NCI-H146 treated with DMSO at 0.1 percent for 48 hours (cell line): ENCODE measurements around the gene RAD23B.
"Not testable (repeated sequence)": the region's sequence is repeated elsewhere in the genome, so short reads cannot be mapped to it uniquely, and the experiment has no call there.

ENCODE experiments used
- DNase-seq: peaks from one replicate; lab custom pipeline; 2025; ENCODE audit not compliant: unreplicated experiment; lab: John Stamatoyannopoulos, UW

The RAD23B gene

DNA sequence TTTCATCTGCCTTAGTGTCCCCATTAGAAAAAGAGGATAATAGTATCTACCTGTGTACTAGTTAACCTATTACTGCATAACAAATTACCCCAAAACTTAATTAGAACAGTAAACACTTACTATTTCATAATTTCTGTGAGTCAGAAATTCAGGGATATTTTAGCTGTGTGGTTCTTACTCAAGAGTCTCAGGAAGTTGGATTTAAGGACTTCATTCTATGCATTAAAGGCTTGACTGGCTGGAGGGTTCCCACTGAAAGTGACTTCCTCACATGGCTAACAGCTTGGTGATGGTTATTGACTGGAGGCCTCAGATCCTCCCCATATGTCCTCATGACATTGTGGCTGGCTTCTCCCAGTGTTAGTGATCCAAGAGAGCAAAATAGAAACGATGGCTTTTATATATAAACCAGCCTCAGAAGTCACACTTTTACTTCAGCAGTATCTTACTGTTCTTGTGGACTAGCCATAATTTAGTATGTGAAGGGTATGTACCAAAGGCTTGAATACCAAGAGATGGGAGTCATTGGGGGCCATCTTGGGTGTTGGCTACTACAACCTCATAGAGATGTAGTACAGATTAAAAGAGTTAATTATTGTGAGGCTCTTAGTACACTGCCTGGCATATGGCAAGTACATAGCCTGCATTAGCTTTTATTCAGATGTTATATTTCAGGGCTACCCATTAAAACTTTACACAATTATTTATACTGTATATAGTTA lies 9.9 kb downstream of the RAD23B start:
- DNase-seq: no peak

DNA sequence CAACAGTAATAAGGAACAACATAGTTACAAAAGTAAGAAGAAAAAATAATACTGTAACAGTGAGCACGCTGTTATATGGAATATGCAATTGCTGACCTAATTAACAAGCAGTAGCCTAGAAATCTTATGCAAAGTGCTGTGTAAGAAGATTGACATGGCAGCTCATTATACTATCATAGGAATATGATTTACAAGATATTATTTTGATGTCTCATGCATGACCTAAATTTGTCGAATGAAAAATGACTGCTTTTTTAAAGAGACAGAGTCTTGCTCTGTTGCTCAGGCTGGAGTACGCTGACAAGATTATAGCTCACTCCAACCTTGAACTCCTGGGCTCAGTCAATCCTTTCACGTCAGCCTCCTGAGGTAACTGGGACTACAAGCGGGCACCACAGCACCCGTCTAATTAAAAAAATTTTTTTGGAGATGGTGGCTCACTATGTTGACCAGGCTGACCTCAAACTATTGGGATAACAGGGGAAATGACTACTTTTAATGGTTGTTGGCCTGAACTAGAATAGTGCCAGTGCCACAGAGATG lies 10.5 kb downstream of the RAD23B start:
- DNase-seq: no peak

DNA sequence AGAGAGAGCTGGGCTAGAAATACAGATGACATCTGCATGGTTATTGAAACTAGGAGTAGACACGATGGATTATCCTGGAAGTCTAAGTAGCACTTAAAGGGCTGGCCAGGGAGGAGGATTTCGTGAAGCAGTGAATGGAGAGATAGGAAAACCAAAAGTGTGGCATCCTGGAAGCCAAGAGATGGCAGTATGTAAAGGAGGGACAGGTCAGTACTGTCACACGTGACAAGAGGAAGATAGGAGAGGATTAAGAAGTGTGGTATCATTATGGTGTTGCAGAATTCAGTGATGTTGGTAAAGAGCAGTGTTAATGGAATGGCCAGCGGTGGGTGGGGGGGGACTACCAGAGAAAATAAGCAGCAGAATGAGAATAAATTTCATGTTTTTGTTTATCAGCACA lies 11.7 kb downstream of the RAD23B start:
- no peak for DNase-seq

- DNase-seq: no peak
Observed at GRCh38 chr9:107295995-107296394, 12.9 kb downstream of the RAD23B start.

DNA sequence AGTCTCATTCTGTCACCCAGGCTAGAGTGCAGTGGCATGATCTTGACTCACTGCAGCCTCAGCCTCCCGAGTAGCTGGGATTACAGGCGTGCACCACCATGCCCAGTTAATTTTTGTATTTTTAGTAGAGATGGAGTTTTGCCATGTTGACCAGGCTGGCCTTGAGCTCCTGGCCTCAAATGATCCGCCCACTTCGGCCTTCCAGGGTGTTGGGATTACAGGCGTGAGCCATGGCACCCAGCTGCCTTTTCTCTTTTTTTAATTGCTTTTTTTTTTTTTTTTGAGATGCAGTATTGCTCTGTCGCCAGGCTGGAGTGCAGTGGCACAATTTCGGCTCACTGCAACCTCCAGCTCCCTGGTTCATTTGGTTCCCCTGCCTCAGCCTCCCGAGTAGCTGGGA lies 13.5 kb downstream of the RAD23B start:
- DNase-seq: not testable (repeated sequence)

DNA sequence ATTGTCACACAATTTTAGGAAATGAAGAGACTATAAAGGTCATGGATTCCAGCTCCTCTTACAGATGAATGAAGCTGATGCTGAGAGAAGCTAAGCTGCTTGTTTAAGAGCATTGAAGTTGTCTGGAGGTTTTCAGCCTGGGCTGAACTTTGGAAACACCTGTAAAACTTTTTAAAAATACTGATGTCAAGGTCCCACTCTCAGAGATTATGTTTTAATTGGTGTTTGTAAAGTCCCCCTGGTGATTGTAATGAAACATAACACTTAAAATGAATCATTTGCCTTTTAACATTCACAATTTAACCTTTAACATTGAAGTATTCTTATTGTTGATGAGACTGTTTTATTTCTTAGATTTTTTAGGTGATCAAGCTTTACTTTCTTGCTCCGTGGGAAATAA lies 16.4 kb downstream of the RAD23B start:
- no peak for DNase-seq

DNA sequence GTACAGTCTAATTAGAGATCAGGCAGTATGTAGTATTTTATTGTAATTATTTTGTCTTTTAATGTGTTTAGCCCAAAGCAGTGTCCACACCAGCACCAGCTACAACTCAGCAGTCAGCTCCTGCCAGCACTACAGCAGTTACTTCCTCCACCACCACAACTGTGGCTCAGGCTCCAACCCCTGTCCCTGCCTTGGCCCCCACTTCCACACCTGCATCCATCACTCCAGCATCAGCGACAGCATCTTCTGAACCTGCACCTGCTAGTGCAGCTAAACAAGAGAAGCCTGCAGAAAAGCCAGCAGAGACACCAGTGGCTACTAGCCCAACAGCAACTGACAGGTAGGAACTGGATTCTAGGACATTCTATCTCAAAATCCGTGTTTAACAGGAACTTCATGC lies 23.2 kb downstream of the RAD23B start:
- DNase-seq: no peak

DNA sequence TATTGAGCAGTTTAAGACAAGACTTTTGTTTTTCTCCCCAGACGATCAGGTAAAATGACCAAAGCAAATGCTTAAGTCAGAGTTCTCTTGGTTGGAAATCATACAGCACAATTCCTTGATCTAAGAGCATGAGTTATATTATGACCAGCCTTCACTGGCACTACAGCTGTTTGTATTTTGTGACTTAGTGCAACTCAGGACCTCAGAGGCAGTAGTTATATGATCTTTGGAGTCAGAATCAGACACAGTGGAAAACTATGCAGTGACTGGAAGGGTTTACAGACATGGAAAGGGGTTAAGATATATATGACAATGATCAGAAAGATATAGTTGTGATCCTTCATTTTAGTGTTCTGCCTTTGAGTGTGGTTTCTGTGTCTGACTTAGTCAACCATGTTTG lies 24.3 kb downstream of the RAD23B start:
- no peak for DNase-seq

- no peak for DNase-seq
Observed at GRCh38 chr9:107308461-107308860, 25.4 kb downstream of the RAD23B start.

- no peak for DNase-seq
Observed at GRCh38 chr9:107309271-107309670, 26.2 kb downstream of the RAD23B start.

DNA sequence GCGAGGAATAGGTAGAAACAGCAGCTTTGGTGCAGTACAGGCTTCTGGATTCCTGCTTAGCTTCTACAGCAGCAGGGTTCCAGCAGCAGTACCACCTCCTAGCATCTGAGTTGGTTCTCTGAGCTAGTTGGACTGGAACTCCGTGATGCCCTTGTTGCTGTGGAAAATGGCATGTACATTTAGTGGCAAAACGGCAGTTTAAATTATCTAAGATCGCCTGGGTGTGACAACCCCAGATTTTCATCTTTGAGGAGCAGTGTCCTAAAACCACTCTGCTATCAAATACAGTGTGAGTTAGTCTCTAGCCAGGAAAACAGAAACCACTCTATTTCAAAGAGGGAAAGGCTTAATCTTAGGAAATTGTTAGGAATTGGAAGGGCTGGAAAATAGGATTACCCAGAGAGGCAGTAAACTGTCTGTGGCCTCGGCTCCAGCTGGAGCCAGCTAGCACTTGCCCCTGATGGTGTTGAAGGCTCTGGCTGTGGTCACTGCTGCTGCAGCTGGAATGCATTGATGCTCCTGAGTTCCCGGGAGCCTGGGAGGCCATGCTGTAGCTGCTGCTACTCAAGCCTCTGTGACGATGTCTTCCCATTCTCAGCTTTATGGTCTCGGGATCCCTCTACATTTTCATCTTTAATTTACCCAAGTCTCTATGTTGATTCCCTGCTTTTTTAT lies 29.4 kb downstream of the RAD23B start:
- DNase-seq: no peak

DNA sequence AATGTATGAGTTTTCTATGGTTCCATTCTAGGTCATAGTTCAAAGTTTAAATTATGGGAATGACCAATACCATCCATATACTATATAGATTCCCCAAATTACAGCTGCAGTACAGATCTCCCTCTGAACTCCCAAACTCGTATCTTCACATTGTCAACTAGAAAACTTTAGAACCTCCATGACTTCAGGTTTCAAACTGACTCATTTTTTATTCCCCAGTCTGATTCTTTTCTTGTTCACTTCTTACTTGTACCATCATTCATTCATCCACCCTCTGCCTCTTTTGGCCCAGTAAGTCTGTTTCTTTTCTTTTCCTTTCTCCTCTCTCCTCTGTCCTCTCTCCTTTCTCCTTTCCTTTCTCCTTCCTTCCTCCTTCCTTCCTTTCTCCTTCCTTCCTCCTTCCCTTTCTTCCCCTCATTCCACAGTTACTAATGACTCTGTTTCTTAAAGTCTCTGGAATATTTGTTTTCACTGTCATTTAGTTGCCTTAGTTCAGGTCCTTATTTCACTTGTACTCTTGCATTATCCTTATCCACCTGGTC lies 30.5 kb downstream of the RAD23B start:
- DNase-seq: no peak

DNA sequence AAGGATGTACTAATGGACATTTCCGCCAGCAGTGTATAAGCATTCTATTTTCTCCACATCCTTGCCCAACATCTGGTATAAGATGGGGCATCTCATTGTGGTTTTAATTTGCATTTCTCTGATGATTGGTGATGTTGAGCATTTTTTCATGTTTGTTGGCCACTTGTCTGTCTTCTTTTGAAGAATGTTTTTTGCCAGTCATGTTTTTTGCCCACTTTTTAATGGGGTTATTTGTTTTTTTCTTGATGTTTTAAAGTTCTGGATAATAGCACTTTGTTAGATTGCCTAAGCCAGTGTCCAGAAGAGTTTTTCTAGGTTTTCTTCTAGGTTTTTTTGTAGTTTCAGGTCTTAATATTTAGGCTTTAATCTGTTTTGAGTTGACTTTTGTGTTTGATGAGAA lies 31.7 kb downstream of the RAD23B start:
- DNase-seq: no peak

DNA sequence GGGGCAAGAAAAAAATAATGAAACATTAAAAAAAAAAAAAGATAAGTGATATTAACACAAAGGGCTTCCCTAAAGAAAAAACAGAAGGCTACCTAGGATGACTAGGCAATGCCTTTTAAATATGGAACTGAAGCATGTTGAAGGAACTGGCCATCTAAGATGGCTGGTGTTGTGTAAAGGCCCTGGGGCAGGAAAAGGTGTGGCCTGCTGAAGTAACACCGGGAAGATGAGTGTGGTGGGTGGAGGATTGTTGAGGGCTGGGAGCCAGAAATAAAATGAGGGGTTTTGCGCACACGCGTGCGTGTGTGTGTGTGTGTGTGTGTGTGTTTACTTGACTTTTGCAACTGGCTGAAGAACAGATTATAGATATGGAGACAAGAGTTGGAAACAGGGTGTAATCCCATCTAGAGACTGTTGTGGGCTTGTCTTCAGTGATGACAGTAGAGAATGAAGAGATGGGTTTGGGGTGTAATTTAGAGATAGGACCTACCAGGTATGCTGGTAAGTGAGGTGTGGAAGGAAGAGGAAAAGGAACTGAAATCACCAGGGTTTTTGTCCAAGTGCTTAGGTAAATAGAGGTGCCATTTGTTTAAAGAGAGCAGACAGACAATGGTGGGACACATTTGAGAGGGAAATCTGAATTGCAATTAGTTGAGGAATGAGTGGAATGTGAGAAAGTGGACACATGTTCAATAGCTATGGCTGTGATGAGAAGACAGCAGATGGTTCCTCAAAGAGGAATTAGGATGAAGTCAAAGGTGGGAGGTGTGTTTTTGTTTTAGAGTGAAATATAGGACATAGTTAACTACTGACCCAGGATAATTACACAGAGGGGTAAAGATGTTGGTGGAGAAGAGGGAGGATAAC lies 33.9 kb downstream of the RAD23B start:
- no peak for DNase-seq

- no peak for DNase-seq
Observed at GRCh38 chr9:107322643-107323042, 39.6 kb downstream of the RAD23B start.

DNA sequence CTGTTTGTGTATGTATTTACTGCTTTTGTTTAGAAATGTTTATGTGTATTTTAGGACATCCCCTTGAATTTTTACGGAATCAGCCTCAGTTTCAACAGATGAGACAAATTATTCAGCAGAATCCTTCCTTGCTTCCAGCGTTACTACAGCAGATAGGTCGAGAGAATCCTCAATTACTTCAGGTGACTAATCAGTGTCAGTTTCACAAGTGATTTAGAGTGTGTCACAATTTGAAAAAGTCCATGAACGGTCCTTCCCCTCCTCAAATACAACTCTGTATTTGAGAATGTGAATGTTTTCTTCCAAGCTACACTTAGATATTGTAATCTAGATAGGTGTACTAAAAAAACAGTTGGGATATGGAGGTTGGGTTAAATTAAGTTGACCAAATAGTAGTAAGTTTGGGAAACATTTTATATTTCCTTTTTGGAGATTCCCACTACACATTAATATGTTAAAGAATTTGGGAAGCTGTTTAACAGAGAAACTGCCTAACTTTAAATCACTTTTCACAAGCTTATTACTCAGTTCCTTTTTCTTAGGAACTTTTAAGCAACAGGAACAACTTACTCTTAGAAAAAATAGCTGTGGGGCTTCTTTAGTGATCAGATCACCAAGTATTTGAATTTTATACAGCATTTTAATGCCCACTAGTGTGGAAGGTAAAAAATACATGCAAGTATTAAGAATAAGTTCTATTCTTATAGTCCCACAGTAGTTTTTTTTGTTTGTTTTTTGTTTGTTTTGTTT lies 40.9 kb downstream of the RAD23B start:
- no peak for DNase-seq

DNA sequence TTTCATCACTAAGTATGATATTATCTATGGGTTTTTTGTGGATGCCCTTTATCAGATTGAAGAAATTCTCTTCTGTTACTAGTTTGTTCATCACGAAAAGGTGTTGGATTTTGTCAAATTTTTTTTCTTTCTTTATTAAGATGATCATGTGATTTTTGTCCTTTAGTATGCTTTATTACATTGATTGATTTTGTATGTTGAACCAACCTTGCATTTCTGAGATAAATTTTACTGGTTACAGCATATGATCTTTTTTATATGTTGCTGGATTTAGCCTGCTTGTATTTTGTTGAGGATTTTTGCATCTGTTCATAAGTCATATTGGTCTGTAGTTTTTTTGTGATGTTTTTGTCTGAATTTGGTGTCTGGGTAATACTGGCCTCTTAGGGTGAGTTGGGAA lies 42.8 kb downstream of the RAD23B start:
- no peak for DNase-seq

- DNase-seq: no peak
Observed at GRCh38 chr9:107328510-107328909, 45.4 kb downstream of the RAD23B start.

- DNase-seq: no peak
Observed at GRCh38 chr9:107330420-107330819, 47.3 kb downstream of the RAD23B start.

GRCh38 chr9:107332883-107333282 lies 49.8 kb downstream of the RAD23B start:
- no peak for DNase-seq

GRCh38 chr9:107333363-107333762 lies 50.3 kb downstream of the RAD23B start:
- no peak for DNase-seq
